ENCODE data around the gene PAX5.
"Not testable (repeated sequence)": the region's sequence is repeated elsewhere in the genome, so short reads cannot be mapped to it uniquely, and the experiment has no call there.

PAX5 gene

GRCh38 chr9:37033682-37034304, at the start of gene PAX5:
Gene PAX5 (minus strand): TSS chr9:37034268. CDS start chr9:37034031, 237 bp downstream.
- DNase-seq (no peak), ATAC-seq (no peak)
- peaks cover 52% of the 10 kb centered on the region for H3K4me1 Mint-ChIP-seq
- peak within 1 kb of the TSS; percentile 80 for H3K4me3 Mint-ChIP-seq
- no peaks in the 10 kb centered on the region for H3K9me3 Mint-ChIP-seq
- H3K27ac Mint-ChIP-seq = peak within 1 kb of the TSS; percentile 76
- peaks cover 6% of the 10 kb centered on the region for H3K36me3 Mint-ChIP-seq (ENCODE audit: low read depth)
- H3K27me3 Mint-ChIP-seq = peaks cover 93% of the 10 kb centered on the region

- no peak overlapping the region for H3K27ac Mint-ChIP-seq
- H3K4me1 Mint-ChIP-seq = peaks cover 58% of the 10 kb centered on the region
- peaks cover 5% of the 10 kb centered on the region for H3K9me3 Mint-ChIP-seq
- H3K27me3 Mint-ChIP-seq = no peaks in the 10 kb centered on the region
- peaks cover 39% of the 10 kb centered on the region for H3K36me3 Mint-ChIP-seq (ENCODE audit: low read depth)
- DNase-seq (no peak), ATAC-seq (no peak)
- no peak overlapping the region for H3K4me3 Mint-ChIP-seq
Observed at GRCh38 chr9:37083654-37084053, 49.6 kb upstream of the PAX5 start.

- Mint-ChIP-seq H3K36me3 (ENCODE audit: low read depth) (peaks cover 31% of the 10 kb centered on the region), H3K9me3 (peaks cover 5% of the 10 kb centered on the region), H3K27ac (no peak overlapping the region), H3K27me3 (no peaks in the 10 kb centered on the region), H3K4me1 (peaks cover 56% of the 10 kb centered on the region), H3K4me3 (peak overlapping the region; percentile 87)
- ATAC-seq (no peak), DNase-seq (no peak)
Observed at GRCh38 chr9:37082214-37082765, 48.2 kb upstream of the PAX5 start.

- peaks cover 24% of the 10 kb centered on the region for H3K36me3 Mint-ChIP-seq (ENCODE audit: low read depth)
- not testable (repeated sequence) for H3K27ac Mint-ChIP-seq
Observed at GRCh38 chr9:37081507-37081906, 47.4 kb upstream of the PAX5 start.

GRCh38 chr9:37080165-37080628, 46.1 kb upstream of the PAX5 start:
- H3K27ac Mint-ChIP-seq = peak overlapping the region; percentile 94
- peak; percentile 9 for ATAC-seq
- peak; percentile 33 for DNase-seq
- H3K4me3 Mint-ChIP-seq = peak overlapping the region; percentile 87
- H3K4me1 Mint-ChIP-seq = peaks cover 58% of the 10 kb centered on the region
- H3K9me3 Mint-ChIP-seq, H3K27me3 Mint-ChIP-seq: not testable (repeated sequence)
- peaks cover 16% of the 10 kb centered on the region for H3K36me3 Mint-ChIP-seq (ENCODE audit: low read depth)

More at GRCh38 chr9:37081507-37081906, 47.4 kb upstream of the PAX5 start:
- not testable (repeated sequence) for DNase-seq, ATAC-seq, H3K27me3 Mint-ChIP-seq, H3K9me3 Mint-ChIP-seq
- peak overlapping the region; percentile 87 for H3K4me3 Mint-ChIP-seq
- peaks cover 56% of the 10 kb centered on the region for H3K4me1 Mint-ChIP-seq

- DNase-seq (peak; percentile 91), ATAC-seq (peak; percentile 97)
- H3K4me3 Mint-ChIP-seq = peak overlapping the region; percentile 87
- H3K27ac Mint-ChIP-seq = peak overlapping the region; percentile 94
- H3K27me3 Mint-ChIP-seq = no peaks in the 10 kb centered on the region
- peaks cover 14% of the 10 kb centered on the region for H3K36me3 Mint-ChIP-seq (ENCODE audit: low read depth)
- H3K4me1 Mint-ChIP-seq = peaks cover 59% of the 10 kb centered on the region
- peaks cover 5% of the 10 kb centered on the region for H3K9me3 Mint-ChIP-seq
Observed at GRCh38 chr9:37079370-37080164, 45.5 kb upstream of the PAX5 start.

GRCh38 chr9:37074790-37075189, 40.7 kb upstream of the PAX5 start:
- Mint-ChIP-seq H3K4me1 (peaks cover 19% of the 10 kb centered on the region), H3K27ac (peak overlapping the region; percentile 41)
- not testable (repeated sequence) for H3K36me3 Mint-ChIP-seq (ENCODE audit: low read depth); H3K27me3 Mint-ChIP-seq; DNase-seq; H3K4me3 Mint-ChIP-seq; ATAC-seq; H3K9me3 Mint-ChIP-seq

GRCh38 chr9:37066139-37066725, 32.2 kb upstream of the PAX5 start:
- H3K27ac Mint-ChIP-seq = no peak overlapping the region
- H3K4me1 Mint-ChIP-seq = peaks cover 7% of the 10 kb centered on the region
- H3K27me3 Mint-ChIP-seq = peaks cover 11% of the 10 kb centered on the region
- no peak for DNase-seq
- no peak for ATAC-seq
- H3K4me3 Mint-ChIP-seq = no peak overlapping the region
- H3K9me3 Mint-ChIP-seq = no peaks in the 10 kb centered on the region
- H3K36me3 Mint-ChIP-seq (ENCODE audit: low read depth) = no peaks in the 10 kb centered on the region

GRCh38 chr9:37062336-37062735, 28.3 kb upstream of the PAX5 start:
- H3K36me3 Mint-ChIP-seq (ENCODE audit: low read depth) = no peaks in the 10 kb centered on the region
- no peaks in the 10 kb centered on the region for H3K9me3 Mint-ChIP-seq
- no peak overlapping the region for H3K4me3 Mint-ChIP-seq
- ATAC-seq (no peak), DNase-seq (no peak)
- peaks cover 7% of the 10 kb centered on the region for H3K4me1 Mint-ChIP-seq
- no peak overlapping the region for H3K27ac Mint-ChIP-seq
- H3K27me3 Mint-ChIP-seq = peaks cover 13% of the 10 kb centered on the region

- Mint-ChIP-seq H3K36me3 (ENCODE audit: low read depth) (no peaks in the 10 kb centered on the region), H3K9me3 (no peaks in the 10 kb centered on the region), H3K27me3 (peaks cover 15% of the 10 kb centered on the region), H3K4me1 (peaks cover 7% of the 10 kb centered on the region), H3K27ac (no peak overlapping the region), H3K4me3 (no peak overlapping the region)
- DNase-seq (no peak), ATAC-seq (no peak)
Observed at GRCh38 chr9:37061768-37062167, 27.7 kb upstream of the PAX5 start.

GRCh38 chr9:37060833-37061232, 26.8 kb upstream of the PAX5 start:
- Mint-ChIP-seq H3K9me3 (no peaks in the 10 kb centered on the region), H3K27ac (no peak overlapping the region), H3K4me1 (no peaks in the 10 kb centered on the region), H3K36me3 (ENCODE audit: low read depth) (no peaks in the 10 kb centered on the region), H3K4me3 (no peak overlapping the region), H3K27me3 (peaks cover 16% of the 10 kb centered on the region)
- DNase-seq (no peak), ATAC-seq (no peak)

GRCh38 chr9:37056046-37056920, 22.2 kb upstream of the PAX5 start:
- ATAC-seq = no peak
- Mint-ChIP-seq H3K9me3 (no peaks in the 10 kb centered on the region), H3K27me3 (peaks cover 33% of the 10 kb centered on the region), H3K4me3 (no peak overlapping the region), H3K27ac (no peak overlapping the region), H3K36me3 (ENCODE audit: low read depth) (no peaks in the 10 kb centered on the region), H3K4me1 (no peaks in the 10 kb centered on the region)
- no peak for DNase-seq

GRCh38 chr9:37054363-37054720, 20.3 kb upstream of the PAX5 start:
- ATAC-seq; H3K9me3 Mint-ChIP-seq; H3K36me3 Mint-ChIP-seq (ENCODE audit: low read depth); H3K27ac Mint-ChIP-seq; H3K4me3 Mint-ChIP-seq; H3K4me1 Mint-ChIP-seq; DNase-seq: not testable (repeated sequence)
- peaks cover 37% of the 10 kb centered on the region for H3K27me3 Mint-ChIP-seq

Data from activated naive CD8-positive, alpha-beta T cell treated with anti-CD3 and anti-CD28 coated beads, Interleukin-2, amount 50 U/mL, for 24 hours (primary cell).